Gastrocnemius medialis (tissue), 4 donors: Measurements from ENCODE around the gene TRIM34.
"Not testable (repeated sequence)": the region's sequence is repeated elsewhere in the genome, so short reads cannot be mapped to it uniquely, and the experiment has no call there.

ENCODE experiments used
- POLR2A ChIP-seq, 2 donors: fragments of 450-650 bp; IDR thresholded peaks; one replicate each; pipeline ENCODE4 v1.6.1; 2017; ENCODE audit warnings: antibody characterized with exemption in 2 of 2, mild to moderate bottlenecking in 2 of 2, moderate library complexity in 2 of 2
- TF ChIP-seq, protein P1 (sequence below), 5 experiments: fragments of 450-650 bp in 3 of 5; fragments of 200-600 bp in 2 of 5; sonication (generic) in 2 of 5; IDR thresholded peaks in 4 of 5; conservative IDR thresholded peaks in 1 of 5; 1 replicate in 4 of 5; 2 replicates in 1 of 5; pipeline ENCODE4 v1.5.1; 2016 to 2019; ENCODE audit warnings: antibody characterized with exemption in 5 of 5, mild to moderate bottlenecking in 3 of 5, moderate library complexity in 3 of 5

DNA sequence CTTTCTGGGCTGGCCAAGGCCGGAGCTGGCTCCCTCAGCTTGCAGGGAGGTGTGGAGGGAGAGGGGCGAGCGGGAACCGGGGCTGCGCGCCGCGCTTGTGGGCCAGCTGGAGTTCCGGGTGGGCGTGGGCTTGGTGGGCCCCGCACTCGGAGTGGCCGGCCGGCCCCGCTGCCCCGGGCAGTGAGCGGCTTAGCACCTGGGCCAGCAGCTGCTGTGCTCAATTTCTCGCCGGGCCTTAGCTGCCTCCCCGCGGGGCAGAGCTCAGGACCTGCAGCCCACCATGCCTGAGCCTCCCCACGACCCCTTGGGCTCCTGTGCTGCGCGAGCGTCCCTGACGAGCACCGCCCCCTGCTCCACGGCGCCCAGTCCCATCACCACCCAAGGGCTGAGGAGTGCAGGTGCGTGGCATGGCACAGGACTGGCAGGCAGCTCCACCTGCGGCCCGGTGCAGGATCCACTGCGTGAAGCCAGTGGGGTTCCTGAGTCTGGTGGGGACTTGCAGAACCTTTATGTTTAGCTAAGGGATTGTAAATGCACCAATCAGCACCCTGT, 58.2 kb downstream of the TRIM34 start:
- TF ChIP-seq, protein P1, sequence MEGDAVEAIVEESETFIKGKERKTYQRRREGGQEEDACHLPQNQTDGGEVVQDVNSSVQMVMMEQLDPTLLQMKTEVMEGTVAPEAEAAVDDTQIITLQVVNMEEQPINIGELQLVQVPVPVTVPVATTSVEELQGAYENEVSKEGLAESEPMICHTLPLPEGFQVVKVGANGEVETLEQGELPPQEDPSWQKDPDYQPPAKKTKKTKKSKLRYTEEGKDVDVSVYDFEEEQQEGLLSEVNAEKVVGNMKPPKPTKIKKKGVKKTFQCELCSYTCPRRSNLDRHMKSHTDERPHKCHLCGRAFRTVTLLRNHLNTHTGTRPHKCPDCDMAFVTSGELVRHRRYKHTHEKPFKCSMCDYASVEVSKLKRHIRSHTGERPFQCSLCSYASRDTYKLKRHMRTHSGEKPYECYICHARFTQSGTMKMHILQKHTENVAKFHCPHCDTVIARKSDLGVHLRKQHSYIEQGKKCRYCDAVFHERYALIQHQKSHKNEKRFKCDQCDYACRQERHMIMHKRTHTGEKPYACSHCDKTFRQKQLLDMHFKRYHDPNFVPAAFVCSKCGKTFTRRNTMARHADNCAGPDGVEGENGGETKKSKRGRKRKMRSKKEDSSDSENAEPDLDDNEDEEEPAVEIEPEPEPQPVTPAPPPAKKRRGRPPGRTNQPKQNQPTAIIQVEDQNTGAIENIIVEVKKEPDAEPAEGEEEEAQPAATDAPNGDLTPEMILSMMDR (IDR thresholded peaks at IDR 0.05 in 4 of 5, conservative IDR thresholded peaks at IDR 0.05 in 1 of 5): not testable (repeated sequence)
- not testable (repeated sequence) for TF ChIP-seq POLR2A (IDR thresholded peaks at IDR 0.05)
